ENCODE data around the gene HINT3.
"Not testable (repeated sequence)": the region's sequence is repeated elsewhere in the genome, so short reads cannot be mapped to it uniquely, and the experiment has no call there.

Gene HINT3

GRCh38 chr6:125962900-125963497, 6.4 kb downstream of the HINT3 start:
- DNase-seq (ENCODE audit: low spot score) = no peak

- no peak for DNase-seq (ENCODE audit: low spot score)
Observed at GRCh38 chr6:125963817-125964216, 7.2 kb downstream of the HINT3 start.

- DNase-seq (ENCODE audit: low spot score) = no peak
Observed at GRCh38 chr6:125966569-125966968, 10.0 kb downstream of the HINT3 start.

DNA sequence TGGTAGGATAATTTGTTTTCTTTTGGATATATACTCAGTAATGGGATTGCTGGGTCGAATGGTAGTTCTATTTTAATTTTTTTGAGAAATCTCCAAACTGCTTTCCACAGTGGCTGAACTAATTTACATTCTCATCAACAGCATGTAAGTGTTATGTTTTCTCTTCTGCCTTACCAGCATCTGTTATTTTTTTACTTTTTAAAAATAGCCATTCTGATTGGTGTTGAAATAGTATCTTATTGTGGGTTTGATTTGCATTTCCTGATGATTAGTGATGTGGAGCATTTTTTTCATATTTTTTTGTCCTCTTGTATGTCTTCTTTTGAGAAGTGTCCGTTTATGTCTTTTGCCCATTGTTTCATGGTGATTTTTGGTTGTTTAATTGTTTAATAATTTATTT, 11.9 kb downstream of the HINT3 start:
- DNase-seq (ENCODE audit: low spot score) = no peak

- DNase-seq (ENCODE audit: low spot score) = no peak
Observed at GRCh38 chr6:125970760-125971159, 14.2 kb downstream of the HINT3 start.

DNA sequence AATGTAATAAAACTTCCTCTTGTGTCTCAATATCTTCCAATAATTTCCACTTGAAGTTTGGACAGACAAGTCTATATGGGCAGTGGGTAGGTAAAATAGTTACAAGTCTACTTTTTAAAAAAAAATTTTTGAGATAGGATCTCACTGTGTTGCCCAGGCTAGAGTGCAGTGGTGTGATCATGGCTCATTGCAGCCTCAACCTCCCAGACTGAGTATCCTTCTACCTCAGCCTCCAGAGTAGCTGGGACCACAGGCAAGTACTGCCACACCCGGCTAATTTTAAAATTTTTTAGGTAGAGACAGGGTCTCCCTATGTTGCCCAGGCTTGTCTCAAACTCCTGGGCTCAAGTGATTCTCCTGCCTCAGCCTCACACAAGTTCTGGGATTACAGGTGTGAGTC, 15.9 kb downstream of the HINT3 start:
- DNase-seq (ENCODE audit: low spot score) = not testable (repeated sequence)

DNA sequence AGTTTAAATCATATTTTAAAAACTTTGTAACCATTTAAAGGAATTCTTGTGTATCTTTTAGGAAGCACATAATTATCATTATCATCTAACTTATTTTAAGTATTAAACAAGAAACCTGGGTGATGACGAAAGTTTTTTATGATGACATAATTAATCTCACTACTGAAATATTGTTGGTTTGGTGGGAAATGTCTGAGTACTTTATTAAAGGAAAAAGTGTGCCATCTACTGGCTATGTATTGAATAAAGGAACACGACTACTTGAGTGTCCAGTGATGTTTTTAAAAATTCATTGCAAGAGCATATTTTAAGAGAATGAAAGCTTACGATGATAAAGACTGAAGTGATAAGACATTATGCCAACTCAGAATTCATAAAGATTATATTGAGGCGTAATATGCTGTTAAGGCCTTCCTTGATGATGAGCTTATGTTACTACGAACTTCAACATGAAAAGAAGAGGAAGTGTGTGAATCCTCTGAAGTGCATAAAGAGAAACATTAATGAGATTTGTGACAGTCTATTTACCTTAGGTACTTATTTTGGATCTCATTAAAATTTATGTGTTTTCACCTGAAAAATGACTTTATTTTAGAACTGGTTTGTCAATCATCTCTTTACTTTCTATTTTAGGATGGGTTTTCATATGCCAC, 17.8 kb downstream of the HINT3 start:
- peak; percentile 28 for DNase-seq (ENCODE audit: low spot score)

DNA sequence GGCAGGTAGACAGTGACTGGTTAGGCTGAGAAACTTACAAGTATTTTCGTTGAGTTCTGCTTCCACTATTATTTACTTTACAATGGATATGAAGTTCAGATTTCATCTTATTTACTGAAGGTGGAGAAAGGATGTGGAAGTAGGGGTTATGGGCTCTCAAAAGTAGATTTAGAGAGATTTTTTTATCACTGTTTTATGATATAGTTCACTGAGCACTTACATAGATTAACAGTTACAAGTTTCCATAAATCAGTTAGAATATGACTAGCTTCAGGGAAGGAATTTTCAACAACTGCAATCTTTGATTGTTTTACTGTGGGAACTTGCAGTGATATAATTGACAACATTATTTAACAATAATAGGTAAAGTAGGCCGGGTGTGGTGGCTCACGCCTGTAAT, 22.5 kb downstream of the HINT3 start:
- no peak for DNase-seq (ENCODE audit: low spot score)

DNA sequence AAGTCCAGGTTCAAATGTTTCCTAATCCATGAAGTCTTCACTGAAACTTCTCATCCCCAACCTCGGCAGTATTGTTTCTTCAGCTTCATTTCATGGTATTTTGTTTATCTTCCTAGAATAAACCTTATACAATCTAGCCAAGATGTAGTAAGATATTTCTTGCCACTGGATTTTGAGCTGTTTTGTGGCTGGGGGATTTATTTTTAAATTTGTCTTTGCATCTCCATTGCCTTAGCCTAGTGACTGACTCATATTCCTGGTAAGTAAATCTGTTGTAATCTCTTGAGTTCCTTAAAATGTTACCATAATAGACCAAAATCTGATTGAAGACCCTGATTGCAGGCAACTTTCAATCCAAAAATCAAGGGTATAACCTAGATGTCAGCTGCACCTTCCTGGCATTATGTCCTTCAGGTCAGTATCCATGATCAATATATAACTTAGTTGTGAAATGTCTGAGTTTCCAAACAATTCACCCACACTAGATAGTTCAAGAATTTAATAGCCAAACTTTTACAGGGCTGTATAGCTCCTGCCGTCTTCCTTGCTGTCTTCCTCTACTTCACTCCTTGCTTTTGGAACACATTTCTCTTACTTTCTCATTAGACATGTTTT, 25.1 kb downstream of the HINT3 start:
- DNase-seq (ENCODE audit: low spot score) = no peak

GRCh38 chr6:125983246-125983945, 26.8 kb downstream of the HINT3 start:
- no peak for DNase-seq (ENCODE audit: low spot score)

DNA sequence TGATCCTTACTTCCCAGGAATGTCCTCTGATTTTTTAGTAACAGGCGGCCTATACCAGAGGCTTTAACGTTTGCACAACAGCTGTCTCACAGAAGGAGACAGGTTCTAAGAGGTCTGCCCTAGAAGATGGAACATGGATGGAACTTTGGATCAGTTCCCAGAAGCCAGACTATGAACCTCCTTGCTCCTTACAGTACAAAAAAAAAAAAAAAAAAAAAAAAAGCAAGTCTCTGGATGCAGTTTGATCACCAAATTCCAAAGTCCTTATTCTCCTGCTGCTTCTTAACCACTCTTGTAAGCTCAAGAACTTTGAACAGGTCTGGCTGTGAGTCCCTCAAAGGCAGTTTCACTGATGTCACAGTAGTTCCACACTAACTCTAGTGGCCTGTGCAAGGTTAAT, 27.7 kb downstream of the HINT3 start:
- DNase-seq (ENCODE audit: low spot score) = no peak

- DNase-seq (ENCODE audit: low spot score) = no peak
Observed at GRCh38 chr6:125985522-125985921, 29.0 kb downstream of the HINT3 start.

DNA sequence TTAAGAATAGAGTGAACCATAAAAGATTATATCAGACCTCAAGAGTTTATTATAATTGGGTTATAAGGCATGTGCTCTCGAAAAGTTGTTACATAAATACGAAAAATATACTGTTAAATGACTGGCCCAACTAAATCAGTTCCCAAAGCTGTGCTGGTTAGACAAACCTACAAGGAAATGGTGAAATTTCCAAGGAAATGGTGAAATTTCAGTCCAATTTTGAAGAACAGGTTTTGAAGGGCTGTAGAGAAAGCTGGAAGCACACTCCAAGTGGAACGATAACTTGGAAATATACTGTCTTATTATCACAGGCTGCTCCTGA, 29.4 kb downstream of the HINT3 start:
- no peak for DNase-seq (ENCODE audit: low spot score)

DNA sequence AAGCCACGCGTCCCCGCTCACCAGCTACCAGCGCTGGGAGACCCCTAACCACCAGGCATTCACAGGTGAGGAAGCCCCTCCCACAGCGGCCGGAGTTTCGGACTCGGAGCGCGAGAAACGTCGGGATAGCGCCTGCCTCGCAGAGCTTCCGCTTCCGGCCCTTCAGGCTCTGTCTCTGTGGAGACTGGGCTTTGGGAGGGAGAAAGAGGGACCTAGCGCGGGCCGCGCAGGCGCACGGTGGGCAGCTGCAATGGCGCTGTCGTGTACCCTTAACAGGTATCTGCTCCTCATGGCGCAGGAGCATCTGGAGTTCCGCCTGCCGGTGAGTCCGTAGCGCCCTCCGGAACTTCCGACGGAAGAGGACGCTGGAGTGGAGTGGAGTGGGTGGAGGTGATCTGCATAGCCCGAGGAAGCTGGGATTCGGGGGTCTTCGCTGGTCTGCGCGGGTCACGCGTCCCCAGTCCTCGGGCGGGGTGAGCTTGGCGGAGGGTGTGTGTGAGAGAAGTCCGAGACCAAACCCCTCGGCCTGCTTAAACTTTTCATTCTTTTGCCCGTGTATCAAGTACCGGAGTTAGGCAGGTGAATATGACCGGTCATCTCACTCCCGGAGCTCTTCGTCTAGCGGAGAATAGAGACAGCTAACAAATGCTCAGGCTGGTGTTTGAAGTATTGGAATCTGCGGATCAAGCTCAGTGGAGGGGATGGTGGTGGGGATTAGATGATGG, 29.9 kb downstream of the HINT3 start, which contains the start of gene TRMT11:
TRMT11 (plus strand) TSS at position 240 of the 725 bp plus-strand sequence; CDS start at position 251, 11 bp downstream.
- DNase-seq (ENCODE audit: low spot score) = peak; percentile 91

DNA sequence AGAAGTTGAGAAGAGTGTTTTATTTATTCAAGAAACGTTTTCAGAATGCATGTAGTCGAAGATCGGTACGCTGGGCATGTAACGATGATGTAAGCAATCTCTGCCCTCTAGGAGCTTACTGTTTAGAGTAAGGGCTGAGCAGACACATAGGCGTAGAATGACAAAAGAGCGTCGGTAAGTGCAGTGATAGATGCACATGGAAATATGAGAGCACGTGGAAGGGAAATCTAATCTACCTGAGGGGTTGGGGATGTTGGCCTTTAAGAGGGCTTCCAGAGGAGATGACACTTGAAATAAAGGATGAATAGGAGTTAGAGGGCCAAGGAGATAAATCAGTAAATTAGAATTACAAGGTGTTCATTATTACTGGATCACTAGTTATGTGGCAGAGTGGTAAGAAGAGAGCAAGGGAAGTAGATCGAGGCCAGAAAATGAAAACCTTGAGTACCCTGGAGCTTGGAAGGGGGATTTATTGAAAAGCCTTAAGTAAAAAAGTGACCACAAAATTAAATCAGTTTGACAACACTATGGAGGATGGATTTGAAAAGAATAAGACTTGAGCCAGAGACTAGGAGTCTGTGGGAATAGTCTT, 30.6 kb downstream of the HINT3 start:
- peak; percentile 12 for DNase-seq (ENCODE audit: low spot score)

- no peak for DNase-seq (ENCODE audit: low spot score)
Observed at GRCh38 chr6:125988280-125988679, 31.7 kb downstream of the HINT3 start.

DNA sequence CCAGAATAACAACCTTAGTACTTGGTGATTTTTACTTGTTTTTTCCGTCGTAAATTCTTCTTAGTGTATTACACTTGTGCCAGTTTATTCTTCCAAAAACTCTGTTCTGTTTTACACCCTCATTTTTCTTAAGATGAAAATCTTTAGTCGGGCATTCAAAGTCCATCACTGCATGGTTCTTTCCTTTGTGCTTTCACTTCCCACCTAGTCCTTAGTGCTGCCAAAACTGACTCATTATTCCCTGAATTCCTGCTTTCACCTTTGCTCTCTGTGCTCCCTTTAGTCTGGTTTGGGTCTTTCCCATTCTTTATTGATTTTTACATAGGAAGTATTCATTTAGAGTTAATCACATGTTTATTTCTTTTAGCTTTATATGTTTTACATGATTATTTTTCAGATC, 33.1 kb downstream of the HINT3 start:
- DNase-seq (ENCODE audit: low spot score) = no peak

- no peak for DNase-seq (ENCODE audit: low spot score)
Observed at GRCh38 chr6:125991653-125992052, 35.1 kb downstream of the HINT3 start.

DNA sequence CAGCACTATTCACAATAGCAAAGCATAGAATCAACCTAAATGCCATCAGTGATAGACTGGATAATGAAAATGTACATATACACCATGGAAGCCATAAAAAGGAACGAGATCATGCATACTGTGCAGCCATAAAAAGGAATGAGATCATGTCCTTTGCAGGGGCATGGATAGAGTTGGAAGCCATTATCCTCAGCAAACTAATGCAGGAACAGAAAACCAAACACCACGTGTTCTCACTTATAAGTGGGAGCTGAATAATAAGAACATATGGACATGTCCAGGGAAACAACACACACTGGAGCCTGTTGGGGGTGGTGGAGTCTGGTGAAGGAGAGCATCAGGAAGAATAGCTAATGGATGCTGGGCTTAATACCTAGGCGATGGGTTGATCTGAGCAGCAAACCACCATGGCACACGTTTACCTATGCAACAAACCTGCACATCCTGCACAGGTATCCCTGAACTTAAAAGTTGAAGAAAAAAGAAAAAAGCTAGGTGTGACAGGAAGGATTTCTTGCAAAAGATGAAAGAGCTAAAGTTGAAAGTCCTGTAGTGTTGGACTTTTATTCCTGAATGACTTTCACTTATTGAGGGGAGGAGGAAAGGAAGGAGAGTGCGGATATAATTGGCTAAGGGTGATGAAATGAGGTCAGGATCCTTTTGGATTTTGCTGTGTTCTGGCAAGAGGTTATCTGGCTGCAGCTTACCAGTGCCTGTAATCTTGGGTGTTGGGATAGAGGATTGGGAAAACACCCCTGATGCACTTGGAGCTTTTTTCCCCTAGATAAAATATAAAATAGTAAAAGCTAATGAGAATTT, 38.3 kb downstream of the HINT3 start:
- DNase-seq (ENCODE audit: low spot score) = no peak

GRCh38 chr6:125995972-125996580, 39.5 kb downstream of the HINT3 start:
- DNase-seq (ENCODE audit: low spot score) = peak; percentile 82

Measured in germinal center (tissue), 1 donor.